ENCODE measurements around the gene ABCG2. TPM values are rescaled to one million over a fixed set of nuclear protein-coding genes. Genes with fewer than 3 reads are reported as not detected.
"Not testable (repeated sequence)": the region's sequence is repeated elsewhere in the genome, so short reads cannot be mapped to it uniquely, and the experiment has no call there.

ABCG2 gene
- total RNA-seq, 1 experiment from 2014 or later: 310 TPM

- in situ Hi-C loops (cut with HindIII; ENCODE audit: low sequenced_read_pairs): no loop called here
Observed at GRCh38 chr4:88172987-88173386, 14.5 kb upstream of the ABCG2 start.

GRCh38 chr4:88171206-88171605 lies 12.8 kb upstream of the ABCG2 start:
- no peak for DNase-seq (ENCODE audit: low spot score)
- in situ Hi-C loops (cut with HindIII; ENCODE audit: low sequenced_read_pairs): no loop called here

More at GRCh38 chr4:88172987-88173386, 14.5 kb upstream of the ABCG2 start:
- DNase-seq (ENCODE audit: low spot score): no peak

GRCh38 chr4:88169298-88169697 lies 10.9 kb upstream of the ABCG2 start:
- in situ Hi-C loops (cut with HindIII; ENCODE audit: low sequenced_read_pairs): no loop called here
- no peak for DNase-seq (ENCODE audit: low spot score)

GRCh38 chr4:88166608-88167007 lies 8.2 kb upstream of the ABCG2 start:
- in situ Hi-C loops (cut with HindIII; ENCODE audit: low sequenced_read_pairs): no loop called here
- DNase-seq (ENCODE audit: low spot score): no peak

- no peak for DNase-seq (ENCODE audit: low spot score)
- in situ Hi-C loops (cut with HindIII; ENCODE audit: low sequenced_read_pairs): no loop called here
Observed at GRCh38 chr4:88163336-88163735, 4.9 kb upstream of the ABCG2 start.

GRCh38 chr4:88162626-88163025 lies 4.2 kb upstream of the ABCG2 start:
- in situ Hi-C loops (cut with HindIII; ENCODE audit: low sequenced_read_pairs): no loop called here
- DNase-seq (ENCODE audit: low spot score): peak; percentile 45

GRCh38 chr4:88159229-88159725 lies 838 bp upstream of the ABCG2 start:
- in situ Hi-C loops (cut with HindIII; ENCODE audit: low sequenced_read_pairs): no loop called here
- peak; percentile 17 for DNase-seq (ENCODE audit: low spot score)

- DNase-seq (ENCODE audit: low spot score): peak; percentile 40
- in situ Hi-C loops (cut with HindIII; ENCODE audit: low sequenced_read_pairs): no loop called here
Observed at GRCh38 chr4:88158038-88158488, 376 bp downstream of the ABCG2 start.

- DNase-seq (ENCODE audit: low spot score); in situ Hi-C loops (cut with HindIII; ENCODE audit: low sequenced_read_pairs): not testable (repeated sequence)
Observed at GRCh38 chr4:88152331-88152730, 6.1 kb downstream of the ABCG2 start.

- in situ Hi-C loops (cut with HindIII; ENCODE audit: low sequenced_read_pairs): no loop called here
- no peak for DNase-seq (ENCODE audit: low spot score)
Observed at GRCh38 chr4:88148560-88148959, 9.9 kb downstream of the ABCG2 start.

- DNase-seq (ENCODE audit: low spot score): no peak
- in situ Hi-C loops (cut with HindIII; ENCODE audit: low sequenced_read_pairs): no loop called here
Observed at GRCh38 chr4:88147799-88148217, 10.6 kb downstream of the ABCG2 start.

GRCh38 chr4:88146891-88147290 lies 11.5 kb downstream of the ABCG2 start:
- in situ Hi-C loops (cut with HindIII; ENCODE audit: low sequenced_read_pairs): no loop called here
- DNase-seq (ENCODE audit: low spot score): no peak

GRCh38 chr4:88144866-88145300 lies 13.6 kb downstream of the ABCG2 start:
- no peak for DNase-seq (ENCODE audit: low spot score)
- in situ Hi-C loops (cut with HindIII; ENCODE audit: low sequenced_read_pairs): no loop called here

- in situ Hi-C loops (cut with HindIII; ENCODE audit: low sequenced_read_pairs): no loop called here
- DNase-seq (ENCODE audit: low spot score): no peak
Observed at GRCh38 chr4:88144048-88144447, 14.4 kb downstream of the ABCG2 start.

- DNase-seq (ENCODE audit: low spot score): no peak
- in situ Hi-C loops (cut with HindIII; ENCODE audit: low sequenced_read_pairs): no loop called here
Observed at GRCh38 chr4:88143504-88143903, 14.9 kb downstream of the ABCG2 start.

- no peak for DNase-seq (ENCODE audit: low spot score)
- in situ Hi-C loops (cut with HindIII; ENCODE audit: low sequenced_read_pairs): no loop called here
Observed at GRCh38 chr4:88138561-88138960, 19.9 kb downstream of the ABCG2 start.

GRCh38 chr4:88137112-88137511 lies 21.3 kb downstream of the ABCG2 start:
- in situ Hi-C loops (cut with HindIII; ENCODE audit: low sequenced_read_pairs): no loop called here
- no peak for DNase-seq (ENCODE audit: low spot score)

- DNase-seq (ENCODE audit: low spot score): no peak
- in situ Hi-C loops (cut with HindIII; ENCODE audit: low sequenced_read_pairs): no loop called here
Observed at GRCh38 chr4:88136249-88136648, 22.2 kb downstream of the ABCG2 start.

- in situ Hi-C loops (cut with HindIII; ENCODE audit: low sequenced_read_pairs): no loop called here
- no peak for DNase-seq (ENCODE audit: low spot score)
Observed at GRCh38 chr4:88135356-88135663, 23.1 kb downstream of the ABCG2 start.

GRCh38 chr4:88134536-88135355 lies 23.7 kb downstream of the ABCG2 start:
- in situ Hi-C loops (cut with HindIII; ENCODE audit: low sequenced_read_pairs): no loop called here
- DNase-seq (ENCODE audit: low spot score): no peak

- in situ Hi-C loops (cut with HindIII; ENCODE audit: low sequenced_read_pairs): no loop called here
- no peak for DNase-seq (ENCODE audit: low spot score)
Observed at GRCh38 chr4:88134111-88134510, 24.3 kb downstream of the ABCG2 start.

All from G401 (cell line).